ENCODE results near the gene TAP1.

DNA sequence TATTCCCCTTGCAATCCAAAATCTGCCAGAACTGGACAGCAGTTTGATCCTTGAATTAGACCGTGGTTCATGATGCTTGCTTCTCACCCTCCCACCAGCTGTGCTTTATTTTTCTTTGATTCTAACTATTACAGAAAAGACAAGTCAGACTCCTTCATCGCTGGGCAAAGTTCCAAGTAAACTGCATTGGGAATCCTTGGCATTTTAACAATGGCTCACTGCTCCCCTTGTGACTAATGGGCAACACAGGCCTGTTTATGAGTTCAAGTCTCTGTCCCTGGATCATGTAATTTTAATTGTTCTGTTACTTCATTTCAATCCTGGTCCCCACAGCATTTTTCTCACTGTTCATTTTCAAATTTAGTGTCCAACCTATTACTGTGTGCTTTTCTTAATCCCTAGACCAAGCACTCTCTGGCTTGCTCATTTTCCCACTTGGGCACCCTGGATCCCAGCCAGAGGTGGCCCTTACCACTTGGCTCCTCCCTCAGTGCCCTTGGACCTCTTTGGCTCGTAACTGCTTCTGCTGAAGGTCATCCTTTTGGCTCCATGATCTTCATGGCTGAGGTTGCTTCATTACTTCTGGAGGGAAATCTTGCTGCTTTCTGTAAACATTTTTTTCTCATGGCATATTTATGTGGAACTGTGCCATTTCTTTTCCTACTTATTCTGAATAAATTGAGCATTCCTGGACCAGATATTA is 33.3 kb upstream of the TAP1 start:
- TF ChIP-seq, protein P1, sequence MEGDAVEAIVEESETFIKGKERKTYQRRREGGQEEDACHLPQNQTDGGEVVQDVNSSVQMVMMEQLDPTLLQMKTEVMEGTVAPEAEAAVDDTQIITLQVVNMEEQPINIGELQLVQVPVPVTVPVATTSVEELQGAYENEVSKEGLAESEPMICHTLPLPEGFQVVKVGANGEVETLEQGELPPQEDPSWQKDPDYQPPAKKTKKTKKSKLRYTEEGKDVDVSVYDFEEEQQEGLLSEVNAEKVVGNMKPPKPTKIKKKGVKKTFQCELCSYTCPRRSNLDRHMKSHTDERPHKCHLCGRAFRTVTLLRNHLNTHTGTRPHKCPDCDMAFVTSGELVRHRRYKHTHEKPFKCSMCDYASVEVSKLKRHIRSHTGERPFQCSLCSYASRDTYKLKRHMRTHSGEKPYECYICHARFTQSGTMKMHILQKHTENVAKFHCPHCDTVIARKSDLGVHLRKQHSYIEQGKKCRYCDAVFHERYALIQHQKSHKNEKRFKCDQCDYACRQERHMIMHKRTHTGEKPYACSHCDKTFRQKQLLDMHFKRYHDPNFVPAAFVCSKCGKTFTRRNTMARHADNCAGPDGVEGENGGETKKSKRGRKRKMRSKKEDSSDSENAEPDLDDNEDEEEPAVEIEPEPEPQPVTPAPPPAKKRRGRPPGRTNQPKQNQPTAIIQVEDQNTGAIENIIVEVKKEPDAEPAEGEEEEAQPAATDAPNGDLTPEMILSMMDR (IDR thresholded peaks at IDR 0.05), result no peak
- TF ChIP-seq EZH2 (IDR thresholded peaks at IDR 0.05; ENCODE audit: borderline replicate concordance, insufficient read depth, low read depth, low read length, poor library complexity, severe bottlenecking), result no peak
